ENCODE data around the gene VDR.

- TF ChIP-seq ZNF274 (IDR thresholded peaks at IDR 0.05; ENCODE audit: low read depth, low read length): no peak
- no peak for TF ChIP-seq YY1 (IDR thresholded peaks at IDR 0.05; ENCODE audit: insufficient read depth, insufficient read length)
Measured at GRCh38 chr12:47875746-47876439, 28.9 kb downstream of the VDR start.

Measured in NT2/D1 (cell line).